ENCODE data around the gene FAM118A.
"Not testable (repeated sequence)": the region's sequence is repeated elsewhere in the genome, so short reads cannot be mapped to it uniquely, and the experiment has no call there.

FAM118A gene

DNA sequence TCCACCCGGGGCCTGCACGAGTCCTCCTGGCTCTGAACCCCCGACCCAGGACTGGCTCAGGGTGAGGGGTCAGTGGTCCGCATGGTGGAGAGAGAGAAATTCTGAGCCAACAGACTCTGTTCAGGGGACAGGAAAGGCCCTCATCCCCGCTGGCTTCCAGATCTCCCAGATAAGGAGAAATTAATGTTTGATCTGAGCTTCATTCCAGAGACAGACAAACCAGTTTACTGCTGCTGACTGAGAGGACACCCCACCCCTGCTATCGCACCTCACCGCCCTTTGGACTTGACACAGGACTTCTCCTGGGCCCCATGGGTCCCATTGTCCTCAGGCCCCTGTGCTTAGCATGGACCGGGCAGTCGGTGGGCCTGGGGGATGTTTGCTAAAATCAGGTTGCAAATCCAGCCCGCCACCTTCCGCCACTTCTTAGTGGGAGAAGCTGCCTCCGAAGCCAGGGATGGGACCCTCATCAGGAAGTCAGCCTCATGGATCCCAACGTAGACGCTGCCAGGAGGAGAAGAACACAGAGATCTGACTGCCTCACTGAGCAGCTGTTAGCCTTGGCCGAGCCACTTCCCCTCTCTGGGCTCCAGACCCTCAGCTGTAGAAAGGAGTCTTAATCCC, 36.2 kb upstream of the FAM118A start:
- H3K27me3 Mint-ChIP-seq (ENCODE audit: low read depth): peaks cover 19% of the 10 kb centered on the region
- no peaks in the 10 kb centered on the region for H3K36me3 Mint-ChIP-seq (ENCODE audit: low read depth)
- H3K27ac Mint-ChIP-seq: no peak overlapping the region
- no peaks in the 10 kb centered on the region for H3K9me3 Mint-ChIP-seq
- no peak overlapping the region for H3K4me3 Mint-ChIP-seq
- peaks cover 8% of the 10 kb centered on the region for H3K4me1 Mint-ChIP-seq (ENCODE audit: low read depth)

- Mint-ChIP-seq H3K36me3 (ENCODE audit: low read depth) (no peaks in the 10 kb centered on the region), H3K9me3 (no peaks in the 10 kb centered on the region), H3K4me3 (no peak overlapping the region), H3K27ac (no peak overlapping the region), H3K4me1 (ENCODE audit: low read depth) (peaks cover 14% of the 10 kb centered on the region), H3K27me3 (ENCODE audit: low read depth) (peaks cover 7% of the 10 kb centered on the region)
These were observed 33.1 kb upstream of the FAM118A start for GRCh38 chr22:45276507-45277105.

- H3K36me3 Mint-ChIP-seq (ENCODE audit: low read depth); H3K9me3 Mint-ChIP-seq; H3K27ac Mint-ChIP-seq; H3K4me3 Mint-ChIP-seq: not testable (repeated sequence)
- Mint-ChIP-seq H3K27me3 (ENCODE audit: low read depth) (peaks cover 14% of the 10 kb centered on the region), H3K4me1 (ENCODE audit: low read depth) (peaks cover 14% of the 10 kb centered on the region)
These were observed 32.0 kb upstream of the FAM118A start for GRCh38 chr22:45277720-45278119.

DNA sequence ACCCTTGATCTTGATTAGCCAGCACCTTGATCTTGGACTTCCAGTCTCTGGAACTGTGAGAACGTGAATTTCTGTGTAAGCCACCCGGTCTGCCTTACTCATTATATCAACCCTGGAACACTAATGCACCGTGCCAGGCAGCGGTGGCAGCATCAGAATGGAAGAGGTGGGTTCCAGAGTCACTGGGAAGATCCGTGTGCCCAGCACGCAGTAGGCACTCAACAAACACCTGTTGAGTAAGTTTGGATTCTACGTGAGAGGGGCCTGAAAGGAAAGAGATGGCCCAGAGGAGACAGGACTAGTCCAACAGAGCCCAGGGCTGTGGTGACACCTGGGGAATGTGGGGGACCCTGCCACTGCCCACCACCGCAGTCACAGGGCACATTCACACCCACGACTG, 31.6 kb upstream of the FAM118A start:
- Mint-ChIP-seq H3K4me3 (no peak overlapping the region), H3K4me1 (ENCODE audit: low read depth) (peaks cover 14% of the 10 kb centered on the region), H3K36me3 (ENCODE audit: low read depth) (no peaks in the 10 kb centered on the region), H3K9me3 (no peaks in the 10 kb centered on the region), H3K27me3 (ENCODE audit: low read depth) (peaks cover 17% of the 10 kb centered on the region), H3K27ac (no peak overlapping the region)

- Mint-ChIP-seq H3K9me3 (no peaks in the 10 kb centered on the region), H3K27ac (no peak overlapping the region), H3K27me3 (ENCODE audit: low read depth) (peaks cover 35% of the 10 kb centered on the region), H3K36me3 (ENCODE audit: low read depth) (no peaks in the 10 kb centered on the region), H3K4me3 (no peak overlapping the region), H3K4me1 (ENCODE audit: low read depth) (peaks cover 14% of the 10 kb centered on the region)
These were observed 29.1 kb upstream of the FAM118A start for GRCh38 chr22:45280587-45280980.

GRCh38 chr22:45281010-45281409, 28.7 kb upstream of the FAM118A start:
- Mint-ChIP-seq H3K36me3 (ENCODE audit: low read depth) (no peaks in the 10 kb centered on the region), H3K4me3 (no peak overlapping the region), H3K27me3 (ENCODE audit: low read depth) (peaks cover 38% of the 10 kb centered on the region), H3K27ac (no peak overlapping the region), H3K4me1 (ENCODE audit: low read depth) (peaks cover 14% of the 10 kb centered on the region), H3K9me3 (no peaks in the 10 kb centered on the region)

GRCh38 chr22:45284705-45285262, 24.9 kb upstream of the FAM118A start, which contains the start of gene UPK3A:
Gene UPK3A, plus strand, starts transcription at chr22:45284949. Its CDS starts 65 bp downstream, at chr22:45285014.
- Mint-ChIP-seq H3K27me3 (ENCODE audit: low read depth) (peaks cover 46% of the 10 kb centered on the region), H3K4me3 (no peak within 1 kb of the TSS), H3K27ac (no peak within 1 kb of the TSS), H3K4me1 (ENCODE audit: low read depth) (peaks cover 10% of the 10 kb centered on the region), H3K36me3 (ENCODE audit: low read depth) (no peaks in the 10 kb centered on the region), H3K9me3 (no peaks in the 10 kb centered on the region)

GRCh38 chr22:45285263-45286058, 24.3 kb upstream of the FAM118A start:
- no peak overlapping the region for H3K27ac Mint-ChIP-seq
- H3K36me3 Mint-ChIP-seq (ENCODE audit: low read depth): no peaks in the 10 kb centered on the region
- peaks cover 6% of the 10 kb centered on the region for H3K4me1 Mint-ChIP-seq (ENCODE audit: low read depth)
- H3K4me3 Mint-ChIP-seq: no peak overlapping the region
- no peaks in the 10 kb centered on the region for H3K9me3 Mint-ChIP-seq
- H3K27me3 Mint-ChIP-seq (ENCODE audit: low read depth): peaks cover 46% of the 10 kb centered on the region

DNA sequence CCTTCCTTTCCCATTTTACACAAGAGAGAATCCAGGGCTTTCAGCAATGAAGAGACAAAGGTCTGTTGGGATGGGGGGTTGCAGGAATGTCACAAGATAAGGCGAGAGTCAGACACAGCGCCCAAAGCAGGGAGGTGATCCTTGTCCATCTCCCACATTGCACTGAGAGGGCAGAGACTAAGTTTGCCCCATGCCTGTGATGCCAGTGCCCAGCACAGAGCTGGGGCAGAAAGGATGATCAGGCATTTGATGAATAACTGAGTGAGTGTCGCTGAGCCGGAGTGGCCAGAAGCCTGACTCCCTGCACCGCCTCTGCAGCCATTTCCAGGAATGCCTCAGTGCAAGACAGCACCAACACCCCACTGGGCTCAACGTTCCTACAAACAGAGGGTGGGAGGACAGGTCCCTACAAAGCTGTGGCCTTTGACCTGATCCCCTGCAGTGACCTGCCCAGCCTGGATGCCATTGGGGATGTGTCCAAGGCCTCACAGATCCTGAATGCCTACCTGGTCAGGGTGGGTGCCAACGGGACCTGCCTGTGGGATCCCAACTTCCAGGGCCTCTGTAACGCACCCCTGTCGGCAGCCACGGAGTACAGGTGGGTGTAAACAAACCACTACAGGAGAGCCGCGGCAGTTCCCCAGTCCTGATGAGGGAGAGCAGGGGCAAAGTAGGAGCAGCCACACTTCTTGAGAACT, 22.7 kb upstream of the FAM118A start:
- Mint-ChIP-seq H3K36me3 (ENCODE audit: low read depth) (no peaks in the 10 kb centered on the region), H3K4me1 (ENCODE audit: low read depth) (no peaks in the 10 kb centered on the region)

GRCh38 chr22:45290410-45290936, 19.3 kb upstream of the FAM118A start:
- Mint-ChIP-seq H3K36me3 (ENCODE audit: low read depth) (no peaks in the 10 kb centered on the region), H3K27me3 (ENCODE audit: low read depth) (peaks cover 12% of the 10 kb centered on the region), H3K4me1 (ENCODE audit: low read depth) (no peaks in the 10 kb centered on the region), H3K27ac (no peak overlapping the region), H3K9me3 (no peaks in the 10 kb centered on the region), H3K4me3 (no peak overlapping the region)

More for the DNA sequence above, 22.7 kb upstream of the FAM118A start:
- Mint-ChIP-seq H3K27me3 (ENCODE audit: low read depth) (peaks cover 39% of the 10 kb centered on the region), H3K27ac (no peak overlapping the region), H3K4me3 (no peak overlapping the region), H3K9me3 (no peaks in the 10 kb centered on the region)

GRCh38 chr22:45291061-45291930, 18.4 kb upstream of the FAM118A start:
- Mint-ChIP-seq H3K9me3 (no peaks in the 10 kb centered on the region), H3K4me1 (ENCODE audit: low read depth) (peaks cover 3% of the 10 kb centered on the region), H3K4me3 (no peak overlapping the region), H3K27ac (no peak overlapping the region), H3K36me3 (ENCODE audit: low read depth) (no peaks in the 10 kb centered on the region), H3K27me3 (ENCODE audit: low read depth) (peaks cover 5% of the 10 kb centered on the region)

DNA sequence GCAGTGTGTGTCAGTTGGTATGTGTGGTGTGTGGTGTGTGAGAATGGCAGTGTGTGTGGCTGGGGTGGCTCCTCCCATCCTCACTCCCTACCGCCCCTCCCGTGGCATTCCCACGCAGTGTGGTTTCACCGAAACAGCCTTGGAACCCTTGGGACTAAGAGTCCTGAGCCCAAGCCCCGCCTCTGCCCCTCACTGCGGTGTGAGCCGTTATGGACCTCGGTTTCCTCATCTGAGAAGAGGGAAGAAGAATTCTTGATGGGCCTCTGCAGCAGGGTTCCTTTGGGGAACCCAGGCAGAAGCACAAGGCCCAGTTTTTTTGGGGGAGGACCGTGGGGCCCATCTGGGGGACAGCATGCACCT, 17.8 kb upstream of the FAM118A start:
- Mint-ChIP-seq H3K9me3 (no peaks in the 10 kb centered on the region), H3K27ac (no peak overlapping the region), H3K36me3 (ENCODE audit: low read depth) (no peaks in the 10 kb centered on the region), H3K27me3 (ENCODE audit: low read depth) (no peaks in the 10 kb centered on the region), H3K4me3 (no peak overlapping the region), H3K4me1 (ENCODE audit: low read depth) (peaks cover 9% of the 10 kb centered on the region)

DNA sequence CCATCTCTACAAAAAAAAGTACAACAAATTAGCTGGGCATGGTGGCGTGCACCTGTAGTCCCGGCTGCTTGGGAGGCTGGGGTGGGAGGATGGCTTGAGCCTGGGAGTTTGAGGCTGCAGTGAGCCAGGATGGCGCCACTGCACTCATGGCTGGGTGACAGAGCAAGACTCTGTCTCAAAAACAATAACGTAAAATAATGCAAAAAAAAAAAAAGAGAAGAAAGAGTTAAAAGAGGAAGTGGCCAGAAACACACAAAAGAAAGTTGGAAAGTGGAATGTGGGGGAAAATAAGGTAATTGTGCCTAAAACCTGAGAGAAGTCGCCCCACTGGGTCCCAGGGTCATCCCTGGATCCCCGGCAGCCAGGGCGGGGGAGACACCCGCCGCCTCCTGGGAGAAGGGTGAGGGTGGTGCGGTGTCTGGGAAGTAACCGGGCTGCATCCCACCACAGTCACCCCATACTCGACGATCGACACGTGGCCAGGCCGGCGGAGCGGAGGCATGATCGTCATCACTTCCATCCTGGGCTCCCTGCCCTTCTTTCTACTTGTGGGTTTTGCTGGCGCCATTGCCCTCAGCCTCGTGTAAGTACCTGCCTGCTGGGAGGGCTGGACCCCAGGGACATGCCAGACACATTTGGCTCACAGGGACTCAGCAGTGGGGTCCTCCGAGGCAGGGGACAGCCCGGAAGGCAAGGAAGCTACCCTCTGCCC, 16.8 kb upstream of the FAM118A start:
- Mint-ChIP-seq H3K36me3 (ENCODE audit: low read depth) (no peaks in the 10 kb centered on the region), H3K27ac (peak overlapping the region; percentile 7), H3K4me1 (ENCODE audit: low read depth) (peaks cover 11% of the 10 kb centered on the region), H3K9me3 (no peaks in the 10 kb centered on the region), H3K27me3 (ENCODE audit: low read depth) (no peaks in the 10 kb centered on the region), H3K4me3 (no peak overlapping the region)
